ENCODE measurements around the gene KCNQ1.

Gene KCNQ1

GRCh38 chr11:2883979-2884815 is 439.4 kb downstream of the KCNQ1 start:
- DNase-seq (ENCODE audit: low spot score): peak; percentile 68

DNA sequence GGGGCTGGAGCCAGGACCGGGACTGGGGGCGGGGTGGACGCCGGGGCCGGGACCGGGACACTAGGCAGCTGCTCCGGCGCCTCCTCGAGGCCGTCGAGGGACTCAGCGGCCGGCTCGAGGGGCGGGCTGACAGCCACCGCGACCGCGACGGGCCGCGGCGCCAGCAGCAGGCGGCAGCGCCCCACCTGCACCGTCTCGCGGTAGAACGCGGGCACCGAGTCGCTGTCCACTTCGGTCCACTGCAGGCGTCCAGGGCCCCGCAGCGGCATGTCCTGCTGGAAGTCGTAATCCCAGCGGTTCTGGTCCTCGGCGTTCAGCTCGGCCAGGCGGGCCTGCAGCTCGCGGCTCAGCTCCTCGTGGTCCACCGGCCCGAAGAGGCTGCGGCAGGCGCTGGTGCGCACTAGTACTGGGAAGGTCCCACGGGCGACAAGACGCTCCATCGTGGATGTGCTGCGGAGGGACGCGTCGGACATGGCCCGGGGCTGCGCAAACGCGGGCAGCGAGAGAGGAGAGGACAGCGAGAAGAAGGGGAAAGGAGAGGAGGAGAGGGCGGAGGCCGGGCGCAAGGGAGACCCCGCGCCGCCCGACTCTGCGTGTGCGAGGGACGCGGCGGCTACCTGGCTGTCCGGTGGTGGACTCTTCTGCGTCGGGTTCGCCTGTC is 440.3 kb downstream of the KCNQ1 start:
- peak; percentile 79 for DNase-seq (ENCODE audit: low spot score)

GRCh38 chr11:2885678-2886081 is 440.9 kb downstream of the KCNQ1 start, which contains the start of gene CDKN1C:
Gene CDKN1C (minus strand): TSS chr11:2885775. CDS start chr11:2885456, 319 bp downstream.
- DNase-seq (ENCODE audit: low spot score): peak; percentile 95

GRCh38 chr11:2886191-2886894 is 441.5 kb downstream of the KCNQ1 start:
- peak; percentile 61 for DNase-seq (ENCODE audit: low spot score)

GRCh38 chr11:2886936-2887335 is 442.1 kb downstream of the KCNQ1 start:
- DNase-seq (ENCODE audit: low spot score): no peak

- no peak for DNase-seq (ENCODE audit: low spot score)
Measured at GRCh38 chr11:2887515-2888195, 442.8 kb downstream of the KCNQ1 start.

DNA sequence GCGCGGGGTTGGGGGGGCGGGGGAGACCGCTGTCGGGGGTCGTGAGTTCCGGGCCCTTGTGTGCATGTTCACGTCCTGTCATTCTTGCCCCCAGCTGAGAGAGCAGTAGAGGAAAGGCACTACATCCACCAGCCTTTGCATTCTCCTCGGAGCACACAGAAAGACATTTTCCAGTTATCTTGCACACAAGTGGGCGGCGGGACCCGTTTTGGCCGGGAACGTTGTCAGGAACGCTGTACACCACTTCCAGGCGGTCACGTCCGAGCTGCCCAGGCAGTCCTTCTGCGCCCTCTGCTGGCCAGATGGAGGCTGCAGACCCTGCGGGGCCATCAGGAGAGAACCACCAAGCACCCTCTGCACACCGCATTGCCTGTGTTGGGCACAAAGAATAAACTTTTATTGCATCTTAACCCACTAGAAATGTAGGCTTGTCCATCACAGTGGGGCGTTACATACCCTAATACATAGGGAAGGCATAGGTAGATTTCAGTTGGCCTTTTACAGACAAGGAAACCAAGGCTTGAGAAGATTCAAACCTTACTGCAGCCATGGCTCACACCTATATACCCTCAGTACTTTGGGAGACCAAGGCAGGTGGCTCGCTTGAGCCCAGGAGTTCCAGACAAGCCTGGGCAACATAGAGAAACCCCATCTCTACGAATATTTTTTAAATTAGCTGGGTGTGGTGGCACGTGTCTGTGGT is 443.6 kb downstream of the KCNQ1 start:
- peak; percentile 90 for DNase-seq (ENCODE audit: low spot score)

GRCh38 chr11:2889362-2890273 is 444.8 kb downstream of the KCNQ1 start:
- no peak for DNase-seq (ENCODE audit: low spot score)

GRCh38 chr11:2890466-2891294 is 445.9 kb downstream of the KCNQ1 start:
- DNase-seq (ENCODE audit: low spot score): no peak

- DNase-seq (ENCODE audit: low spot score): no peak
Measured at GRCh38 chr11:2891326-2892214, 446.8 kb downstream of the KCNQ1 start.

- DNase-seq (ENCODE audit: low spot score): peak; percentile 72
Measured at GRCh38 chr11:2892215-2892966, 447.6 kb downstream of the KCNQ1 start.

DNA sequence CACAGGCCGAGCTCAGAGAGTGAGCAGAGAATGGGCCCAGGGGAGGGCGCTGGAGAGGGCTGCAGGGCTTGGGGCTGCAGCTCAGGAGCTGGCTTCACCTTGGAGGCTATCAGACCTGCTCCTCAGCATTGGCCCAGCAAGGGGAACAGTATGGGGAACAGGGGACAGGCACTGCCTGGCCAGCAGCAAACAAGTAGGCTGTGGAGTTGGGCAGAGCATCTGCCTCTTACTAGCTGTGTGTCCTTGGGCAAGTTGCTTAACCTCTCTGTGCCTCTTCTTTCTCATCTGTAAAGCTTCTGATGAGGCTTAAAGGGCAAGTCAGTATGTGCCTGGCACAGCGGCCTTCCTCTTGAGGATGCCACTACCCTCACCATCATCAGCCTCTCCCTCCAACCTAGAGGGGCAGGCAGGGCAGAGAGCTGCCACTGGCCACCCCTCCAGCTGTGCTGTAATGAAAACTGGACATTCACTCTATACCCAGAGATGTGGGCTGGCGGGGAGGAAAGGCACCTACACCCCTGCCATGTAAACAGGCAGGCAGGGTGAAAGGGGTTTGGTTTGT is 448.2 kb downstream of the KCNQ1 start:
- no peak for DNase-seq (ENCODE audit: low spot score)

GRCh38 chr11:2893935-2894334 is 449.1 kb downstream of the KCNQ1 start:
- DNase-seq (ENCODE audit: low spot score): no peak

DNA sequence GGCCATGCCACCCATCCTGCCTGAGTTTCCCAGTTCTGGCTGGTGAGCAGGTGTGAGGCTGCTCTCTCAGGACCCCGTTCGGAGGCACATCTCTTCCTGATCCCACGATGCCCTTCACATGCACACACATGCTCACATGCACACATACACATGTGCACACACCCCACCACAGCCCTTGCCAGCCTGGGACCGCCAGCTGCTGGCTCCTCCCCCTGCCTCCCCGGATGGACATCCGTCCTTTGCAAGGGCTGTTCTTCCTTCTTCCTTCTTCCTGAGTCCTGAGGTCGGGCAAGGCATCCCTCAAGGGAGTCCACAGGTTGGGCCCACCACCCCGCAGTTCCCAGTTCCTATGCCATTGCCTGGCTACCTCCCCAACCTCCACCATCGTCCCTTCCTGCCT is 451.2 kb downstream of the KCNQ1 start:
- no peak for DNase-seq (ENCODE audit: low spot score)

DNA sequence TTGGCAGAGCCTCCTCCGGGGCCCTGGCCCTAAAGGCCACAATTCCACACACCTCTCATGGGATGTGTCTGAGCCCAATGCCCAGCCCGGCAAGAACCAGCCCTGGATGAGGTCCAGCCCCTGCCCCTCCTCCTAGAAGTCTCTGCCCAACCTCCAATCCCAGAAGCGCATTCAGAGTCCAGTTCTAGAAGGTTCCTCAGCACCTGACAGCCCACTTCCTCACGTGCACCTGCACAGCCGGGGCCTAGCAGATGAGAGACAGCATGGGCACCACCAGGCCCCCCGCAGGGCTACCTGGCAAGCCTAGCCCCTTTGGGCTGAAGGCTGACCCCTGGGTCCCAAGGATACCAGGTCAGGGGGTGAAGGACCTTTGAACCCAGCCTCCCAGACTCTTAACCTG is 452.2 kb downstream of the KCNQ1 start:
- DNase-seq (ENCODE audit: low spot score): no peak

DNA sequence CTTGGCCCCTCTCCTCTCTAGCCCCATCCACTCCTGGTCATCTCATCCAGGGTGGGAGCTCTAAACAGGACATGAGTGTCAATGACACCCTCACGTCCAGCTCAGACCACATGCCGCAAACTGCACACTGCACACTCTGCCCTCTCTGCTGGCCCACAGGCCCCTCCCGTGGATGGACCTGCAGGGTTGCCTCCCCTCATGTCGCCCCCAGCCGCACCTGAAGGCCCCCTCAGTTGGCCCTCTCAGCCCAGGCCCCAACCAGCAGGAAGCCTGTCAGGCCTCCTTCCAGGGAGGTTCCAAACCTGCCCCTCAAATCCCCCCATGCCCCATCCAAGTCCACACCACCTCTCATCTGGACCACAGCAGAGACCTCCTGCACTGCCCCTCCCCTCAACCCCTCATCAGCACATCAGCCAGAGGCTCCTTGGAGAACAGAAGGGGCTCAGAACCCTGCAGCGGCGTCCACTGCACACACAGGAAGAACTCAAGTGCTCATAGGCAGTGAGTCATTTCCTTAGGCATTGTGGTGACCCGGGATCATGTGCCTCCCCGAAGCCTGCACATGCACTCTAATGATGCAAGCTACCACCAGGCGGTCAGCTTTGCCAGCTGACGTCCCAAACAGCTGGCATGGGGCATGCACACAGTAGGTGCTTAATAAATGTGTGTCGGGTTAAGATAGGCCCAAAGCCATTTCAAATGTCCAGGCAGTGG is 453.7 kb downstream of the KCNQ1 start:
- peak; percentile 89 for DNase-seq (ENCODE audit: low spot score)

Measured in AG20443 (cell line).